HG03520 (cell line): ENCODE data around the gene CMTM2.
"Not testable (repeated sequence)": the region's sequence is repeated elsewhere in the genome, so short reads cannot be mapped to it uniquely, and the experiment has no call there.

Source experiments
- ATAC-seq: cut with Tn5 transposase; IDR thresholded peaks from one replicate; pipeline ENCODE4 v1.9.1; 2021; ENCODE audit warnings: mild to moderate bottlenecking, moderate library complexity; ENCODE audit not compliant: unreplicated experiment

The CMTM2 gene

DNA sequence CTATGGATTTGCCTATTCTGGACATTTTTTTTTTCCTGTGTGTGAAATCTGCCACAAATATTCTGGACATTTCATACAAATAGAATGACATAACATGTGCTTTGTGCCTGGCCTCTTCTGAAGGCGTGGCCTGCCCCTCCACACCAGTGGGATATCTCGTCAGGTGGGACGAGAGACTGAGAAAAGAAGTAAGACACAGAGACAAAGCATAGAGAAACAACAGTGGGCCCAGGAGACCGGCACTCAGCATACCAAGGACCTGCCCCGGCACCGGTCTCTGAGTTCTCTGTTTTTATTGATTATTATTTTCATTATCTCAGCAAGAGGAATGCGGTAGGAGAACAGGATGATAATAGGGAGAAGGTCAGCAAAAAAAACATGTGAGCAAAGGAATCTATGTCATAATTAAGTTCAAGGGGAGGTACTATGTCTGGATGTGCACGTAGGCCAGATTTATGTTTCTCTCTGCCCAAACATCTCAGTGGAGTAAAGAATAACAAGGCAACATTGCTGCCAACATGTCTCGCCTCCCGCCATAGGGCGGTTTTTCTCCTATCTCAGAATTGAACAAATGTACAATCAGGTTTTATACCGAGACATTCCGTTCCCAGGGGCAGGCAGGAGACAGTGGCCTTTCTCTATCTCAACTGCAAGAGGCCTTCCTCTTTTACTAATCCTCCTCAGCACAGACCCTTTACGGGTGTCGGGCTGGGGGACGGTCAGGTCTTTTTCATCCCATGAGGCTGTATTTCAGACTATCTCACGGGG, 48.5 kb downstream of the CMTM2 start:
- not testable (repeated sequence) for ATAC-seq

GRCh38 chr16:66629856-66630255, 50.6 kb downstream of the CMTM2 start:
- no peak for ATAC-seq

- ATAC-seq, result not testable (repeated sequence)
Measured at GRCh38 chr16:66630561-66631260, 51.4 kb downstream of the CMTM2 start.

GRCh38 chr16:66631558-66631957, 52.3 kb downstream of the CMTM2 start:
- not testable (repeated sequence) for ATAC-seq

DNA sequence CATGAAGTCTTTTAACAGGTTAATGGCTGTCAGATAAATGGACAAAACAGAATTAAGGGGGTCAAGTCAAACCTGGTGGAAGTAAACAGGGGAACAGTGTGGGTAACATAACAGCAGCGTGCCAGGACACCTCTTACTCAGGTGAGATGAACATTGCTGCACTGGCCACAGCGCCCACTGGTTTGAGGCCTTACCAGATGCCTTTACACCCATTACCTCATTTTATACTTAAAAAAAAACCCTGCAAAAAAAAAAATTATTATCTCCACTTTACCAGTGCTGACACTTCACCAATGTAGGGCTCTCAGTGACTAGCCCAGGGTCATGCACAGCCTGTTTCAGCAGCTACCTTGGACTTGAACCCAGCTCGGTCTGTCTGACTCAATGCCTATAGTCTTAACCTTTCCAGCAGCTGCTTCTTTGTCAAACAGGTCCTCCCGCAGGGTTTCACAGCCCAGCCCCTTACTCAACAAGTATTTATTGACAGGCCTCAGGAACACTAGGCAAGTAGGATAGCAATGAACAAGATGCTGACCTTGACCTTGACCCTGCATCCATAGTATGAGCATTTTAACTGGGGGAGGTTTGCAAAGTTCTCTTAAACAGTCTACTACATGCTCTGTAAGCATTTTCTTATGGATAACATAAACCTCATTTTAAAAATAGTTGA, 55.4 kb downstream of the CMTM2 start:
- ATAC-seq, result no peak

- ATAC-seq, result no peak
Measured at GRCh38 chr16:66635406-66635805, 56.1 kb downstream of the CMTM2 start.

DNA sequence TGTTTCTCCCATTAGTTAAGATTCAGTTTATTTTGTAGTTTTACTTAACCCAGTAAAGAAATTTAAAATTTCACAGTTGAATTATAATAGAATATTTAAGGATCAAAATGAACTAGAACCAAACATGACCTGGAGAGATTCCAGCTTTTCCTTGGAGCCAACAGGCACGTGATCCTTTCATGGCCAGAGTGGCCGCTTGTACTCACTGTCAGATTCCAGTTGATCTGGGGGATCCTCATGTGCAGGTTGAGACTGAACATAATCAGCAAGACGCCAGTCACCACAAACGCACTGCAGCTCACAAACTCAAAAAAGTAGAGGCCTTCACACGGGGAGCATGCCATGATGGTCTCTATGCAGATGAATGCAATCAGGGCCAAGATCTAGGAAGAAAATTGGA, 56.9 kb downstream of the CMTM2 start:
- ATAC-seq, result no peak

DNA sequence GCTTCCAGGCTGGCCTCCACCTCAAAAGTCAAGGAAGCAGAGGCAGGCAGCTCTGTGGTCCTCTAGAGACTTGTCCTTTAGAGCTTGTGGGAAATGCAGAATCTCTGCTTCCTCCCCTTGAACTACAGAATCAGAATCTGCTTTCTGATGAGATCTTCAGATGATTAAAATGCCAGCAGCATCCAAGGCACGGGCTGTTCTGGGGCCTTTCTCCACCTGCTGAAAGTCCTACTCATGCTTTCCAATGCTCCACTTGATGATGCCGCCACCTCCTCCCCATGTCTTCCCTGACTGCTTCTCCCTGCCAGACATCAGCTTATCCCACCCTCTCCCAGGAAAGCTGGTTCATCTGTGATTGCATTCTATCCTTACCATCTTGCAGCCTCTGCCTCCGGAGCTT, 58.5 kb downstream of the CMTM2 start:
- no peak for ATAC-seq
